MM.1S (cell line): ENCODE measurements around the gene AMBRA1.

ENCODE experiments used
- DNase-seq: peaks from one replicate; pipeline ENCODE4 v3.0.0-alpha.2; 2015
- H2AFZ ChIP-seq: fragments of 300-600 bp; sonication (generic); 2 replicates; pipeline ENCODE4 v1.6.0; 2016; ENCODE audit warnings: antibody characterized with exemption, low read length
- H3F3A ChIP-seq: fragments of 300-600 bp; sonication (generic); 2 replicates; pipeline ENCODE4 v1.6.1; 2016; ENCODE audit warnings: mild to moderate bottlenecking, antibody characterized with exemption, low read length, moderate library complexity, mixed read lengths; ENCODE audit not compliant: insufficient read depth
- H3K27ac ChIP-seq: fragments of 300-600 bp; sonication (generic); 2 replicates; pipeline ENCODE4 v1.5.1; 2016; ENCODE audit warnings: mild to moderate bottlenecking, low read length
- H3K27me3 ChIP-seq: fragments of 300-600 bp; sonication (generic); replicated peaks from 2 replicates; pipeline ENCODE4 v1.6.0; 2016; ENCODE audit warnings: low read length; ENCODE audit not compliant: insufficient read depth
- H3K36me3 ChIP-seq: fragments of 300-600 bp; sonication (generic); replicated peaks from 2 replicates; pipeline ENCODE4 v1.6.1; 2016; ENCODE audit warnings: mild to moderate bottlenecking, low read length, mixed read lengths; ENCODE audit not compliant: insufficient read depth
- H3K4me1 ChIP-seq: fragments of 300-600 bp; sonication (generic); 2 replicates; pipeline ENCODE4 v1.6.1; 2016; ENCODE audit warnings: low read length, mixed read lengths
- H3K4me2 ChIP-seq: fragments of 300-600 bp; sonication (generic); 2 replicates; pipeline ENCODE4 v1.6.0; 2016; ENCODE audit warnings: low read depth, low read length
- H3K4me3 ChIP-seq: fragments of 300-600 bp; sonication (generic); 2 replicates; pipeline ENCODE4 v1.5.1; 2016; ENCODE audit warnings: low read length, mixed read lengths
- H3K79me2 ChIP-seq: fragments of 300-600 bp; sonication (generic); 2 replicates; pipeline ENCODE4 v1.6.1; 2016; ENCODE audit warnings: mixed run types, low read length, mixed read lengths
- H3K9ac ChIP-seq: fragments of 300-600 bp; sonication (generic); 2 replicates; pipeline ENCODE4 v1.6.1; 2016; ENCODE audit warnings: low read length, mixed read lengths
- H3K9me2 ChIP-seq: fragments of 300-600 bp; sonication (generic); replicated peaks from 2 replicates; pipeline ENCODE4 v1.6.1; 2016; ENCODE audit warnings: mild to moderate bottlenecking, low read length, mixed read lengths; ENCODE audit not compliant: insufficient read depth
- H3K9me3 ChIP-seq: fragments of 300-600 bp; sonication (generic); replicated peaks from 2 replicates; pipeline ENCODE4 v1.6.1; 2016; ENCODE audit warnings: mild to moderate bottlenecking, low read length, mixed read lengths; ENCODE audit not compliant: insufficient read depth
- H4K20me1 ChIP-seq: fragments of 300-600 bp; sonication (generic); 2 replicates; pipeline ENCODE4 v1.6.1; 2016; ENCODE audit warnings: mild to moderate bottlenecking, low read length, moderate library complexity, mixed read lengths; ENCODE audit not compliant: insufficient read depth
- EZH2 ChIP-seq: fragments of 300-600 bp; sonication (generic); optimal IDR thresholded peaks from 2 replicates; pipeline ENCODE3; 2017; ENCODE audit warnings: low read depth, mild to moderate bottlenecking, antibody characterized with exemption, low read length, mixed read lengths
- EZH2phosphoT487 ChIP-seq: fragments of 300-600 bp; sonication (generic); IDR thresholded peaks from 2 replicates; pipeline ENCODE4 v1.6.1; 2018; ENCODE audit warnings: antibody characterized with exemption, low read length
- TF ChIP-seq, protein P1 (sequence below): fragments of 300-600 bp; sonication (generic); IDR thresholded peaks from 2 replicates; pipeline ENCODE4 v1.5.1; 2016; ENCODE audit warnings: antibody characterized with exemption, low read length, mixed read lengths

AMBRA1 gene

DNA sequence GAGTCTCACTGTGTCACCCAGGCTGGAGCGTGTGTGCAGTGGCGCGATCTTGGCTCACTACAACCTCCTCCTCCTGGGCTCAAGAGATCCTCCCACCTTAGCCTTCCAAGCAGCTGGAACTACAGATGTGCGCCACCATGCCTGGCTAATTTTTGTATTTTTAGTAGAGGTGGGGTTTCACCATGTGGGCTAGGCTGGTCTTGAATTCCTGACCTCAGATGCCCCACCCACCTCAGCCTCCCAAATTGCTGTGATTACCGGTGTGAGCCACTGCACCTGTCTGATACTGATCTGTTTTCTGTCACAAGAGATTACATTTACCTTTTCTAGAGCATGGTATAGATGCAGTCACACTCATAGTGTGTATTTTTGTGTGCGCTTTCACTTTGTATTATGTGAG lies 35.1 kb upstream of the AMBRA1 start:
- Histone ChIP-seq H3K79me2 (peaks cover 29% of the 10 kb centered on the region), H3K36me3 (no peaks in the 10 kb centered on the region; the same call in 1 of the 2 replicates)

DNA sequence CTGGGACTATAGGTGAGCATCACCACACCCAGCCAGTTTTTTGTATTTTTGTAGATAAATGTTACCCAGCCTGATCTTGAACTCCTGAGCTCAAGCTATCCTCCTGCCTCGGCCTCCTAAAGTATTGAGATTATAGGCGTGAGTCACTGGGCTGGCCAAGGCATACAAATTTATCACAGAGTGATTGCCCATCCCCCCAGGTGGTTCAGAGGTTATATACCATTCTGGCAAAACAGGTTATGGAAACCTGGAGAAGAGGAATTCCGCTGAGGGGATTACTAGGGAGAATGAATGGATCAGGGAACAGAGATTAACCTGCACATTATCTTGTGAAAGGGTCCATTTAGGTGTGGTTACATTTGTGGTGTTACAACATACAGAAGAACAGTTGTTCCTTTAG lies 31.6 kb upstream of the AMBRA1 start:
- H2AFZ ChIP-seq, result no peak overlapping the region
- no peak overlapping the region for H3K4me3 ChIP-seq
- no peaks in the 10 kb centered on the region for H3F3A ChIP-seq
- H4K20me1 ChIP-seq, result no peaks in the 10 kb centered on the region
- no peaks in the 10 kb centered on the region for H3K9me3 ChIP-seq
- no peak for TF ChIP-seq EZH2
- TF ChIP-seq, protein P1, sequence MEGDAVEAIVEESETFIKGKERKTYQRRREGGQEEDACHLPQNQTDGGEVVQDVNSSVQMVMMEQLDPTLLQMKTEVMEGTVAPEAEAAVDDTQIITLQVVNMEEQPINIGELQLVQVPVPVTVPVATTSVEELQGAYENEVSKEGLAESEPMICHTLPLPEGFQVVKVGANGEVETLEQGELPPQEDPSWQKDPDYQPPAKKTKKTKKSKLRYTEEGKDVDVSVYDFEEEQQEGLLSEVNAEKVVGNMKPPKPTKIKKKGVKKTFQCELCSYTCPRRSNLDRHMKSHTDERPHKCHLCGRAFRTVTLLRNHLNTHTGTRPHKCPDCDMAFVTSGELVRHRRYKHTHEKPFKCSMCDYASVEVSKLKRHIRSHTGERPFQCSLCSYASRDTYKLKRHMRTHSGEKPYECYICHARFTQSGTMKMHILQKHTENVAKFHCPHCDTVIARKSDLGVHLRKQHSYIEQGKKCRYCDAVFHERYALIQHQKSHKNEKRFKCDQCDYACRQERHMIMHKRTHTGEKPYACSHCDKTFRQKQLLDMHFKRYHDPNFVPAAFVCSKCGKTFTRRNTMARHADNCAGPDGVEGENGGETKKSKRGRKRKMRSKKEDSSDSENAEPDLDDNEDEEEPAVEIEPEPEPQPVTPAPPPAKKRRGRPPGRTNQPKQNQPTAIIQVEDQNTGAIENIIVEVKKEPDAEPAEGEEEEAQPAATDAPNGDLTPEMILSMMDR, result no peak
- no peak for TF ChIP-seq EZH2phosphoT487
- H3K79me2 ChIP-seq, result peaks cover 51% of the 10 kb centered on the region
- no peak overlapping the region for H3K4me2 ChIP-seq
- H3K9me2 ChIP-seq, result no peaks in the 10 kb centered on the region
- H3K27ac ChIP-seq, result no peak overlapping the region
- H3K9ac ChIP-seq, result no peak overlapping the region
- no peaks in the 10 kb centered on the region for H3K4me1 ChIP-seq
- no peaks in the 10 kb centered on the region for H3K27me3 ChIP-seq
- H3K36me3 ChIP-seq, result no peaks in the 10 kb centered on the region; the same call in 1 of the 2 replicates
- no peak for DNase-seq

More for the DNA sequence above, 35.1 kb upstream of the AMBRA1 start:
- no peaks in the 10 kb centered on the region for H3K27me3 ChIP-seq
- H3K9ac ChIP-seq, result no peak overlapping the region
- H3K9me3 ChIP-seq, result no peaks in the 10 kb centered on the region
- H3K4me2 ChIP-seq, result no peak overlapping the region
- no peaks in the 10 kb centered on the region for H3F3A ChIP-seq
- H2AFZ ChIP-seq, result no peak overlapping the region
- no peak for DNase-seq
- TF ChIP-seq EZH2, result no peak
- no peak for TF ChIP-seq EZH2phosphoT487
- TF ChIP-seq, protein P1, result no peak
- H3K9me2 ChIP-seq, result no peaks in the 10 kb centered on the region
- H4K20me1 ChIP-seq, result no peaks in the 10 kb centered on the region
- H3K4me1 ChIP-seq, result no peaks in the 10 kb centered on the region
- no peak overlapping the region for H3K4me3 ChIP-seq
- no peak overlapping the region for H3K27ac ChIP-seq

DNA sequence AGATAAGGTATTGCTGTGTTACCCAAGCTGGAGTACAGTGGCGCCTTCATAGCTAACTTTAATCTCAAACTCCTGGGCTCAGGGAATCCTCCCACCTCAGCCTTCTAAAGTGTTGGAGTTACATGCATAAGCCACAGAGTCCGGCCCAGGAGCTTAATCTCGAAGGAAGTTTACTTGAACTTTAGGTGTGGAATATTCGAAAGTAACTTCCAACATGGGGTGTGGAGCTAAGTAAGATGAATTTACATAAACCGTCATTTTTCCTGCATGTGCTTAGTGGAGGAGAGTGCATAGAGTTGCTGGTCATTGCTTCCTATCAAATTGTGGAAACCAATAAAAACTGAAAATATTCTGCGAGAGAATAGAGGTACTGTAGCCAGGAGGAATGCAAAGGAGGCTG lies 25.0 kb upstream of the AMBRA1 start:
- no peaks in the 10 kb centered on the region for H3K9me2 ChIP-seq
- peaks cover 9% of the 10 kb centered on the region; the same call in 1 of the 2 replicates for H3K4me1 ChIP-seq
- H4K20me1 ChIP-seq, result no peaks in the 10 kb centered on the region
- H3K9me3 ChIP-seq, result no peaks in the 10 kb centered on the region
- H3K36me3 ChIP-seq, result no peaks in the 10 kb centered on the region
- no peak overlapping the region for H3K27ac ChIP-seq
- H3K79me2 ChIP-seq, result peaks cover 59% of the 10 kb centered on the region
- no peak overlapping the region for H3K9ac ChIP-seq
- TF ChIP-seq EZH2, result no peak
- TF ChIP-seq, protein P1, result no peak
- no peak for TF ChIP-seq EZH2phosphoT487
- peak overlapping the region; percentile 71; the same call in 1 of the 2 replicates for H3K4me2 ChIP-seq
- no peaks in the 10 kb centered on the region for H3K27me3 ChIP-seq
- DNase-seq, result no peak
- H3K4me3 ChIP-seq, result no peak overlapping the region
- no peak overlapping the region for H2AFZ ChIP-seq
- H3F3A ChIP-seq, result 0 out of 2 replicates have a peak, but pooled peaks cover 7% of the 10 kb centered on the region
